H9 (cell line): ENCODE results near the gene NCKAP5L. TPM values are rescaled to one million over a fixed set of nuclear protein-coding genes. Genes with fewer than 3 reads are reported as not detected.
A peak's percentile ranks its signal among the peaks of the same experiment; 100 is the strongest.

Experiments used
- DNase-seq: peaks from one replicate; pipeline ENCODE4 v3.0.0-alpha.2; 2017
- H2AFZ ChIP-seq: one replicate; pipeline ENCODE4 v1.6.1; 2013; ENCODE audit warnings: mild to moderate bottlenecking, low read length, control low read depth, moderate library complexity
- H2AK5ac ChIP-seq: 2 replicates; pipeline ENCODE4 v1.6.1; 2013; ENCODE audit warnings: low read length, control low read depth, mixed read lengths; ENCODE audit not compliant: insufficient read length
- H2BK120ac ChIP-seq: one replicate; pipeline ENCODE4 v1.6.1; 2013; ENCODE audit warnings: low read depth, mild to moderate bottlenecking, low read length, control low read depth, inconsistent platforms; ENCODE audit not compliant: poor library complexity, severe bottlenecking
- H2BK12ac ChIP-seq: 2 replicates; pipeline ENCODE4 v1.6.1; 2013; ENCODE audit warnings: low read length, control low read depth, mixed read lengths, low read depth; ENCODE audit not compliant: insufficient read length
- H2BK15ac ChIP-seq: 2 replicates; pipeline ENCODE4 v1.6.1; 2013; ENCODE audit warnings: low read depth, low read length, control low read depth
- H2BK20ac ChIP-seq: one replicate; pipeline ENCODE4 v1.6.1; 2013; ENCODE audit warnings: low read depth, mild to moderate bottlenecking, low read length, control low read depth, inconsistent platforms; ENCODE audit not compliant: poor library complexity, severe bottlenecking
- H2BK5ac ChIP-seq: 2 replicates; pipeline ENCODE4 v1.6.1; 2013; ENCODE audit warnings: low read length, control low read depth, mixed read lengths; ENCODE audit not compliant: insufficient read length
- H3K14ac ChIP-seq: 2 replicates; pipeline ENCODE4 v1.6.1; 2013; ENCODE audit warnings: low read length, control low read depth; ENCODE audit not compliant: insufficient read depth
- H3K18ac ChIP-seq: 2 replicates; pipeline ENCODE4 v1.6.1; 2013; ENCODE audit warnings: low read depth, mild to moderate bottlenecking, mixed read lengths, low read length, control low read depth; ENCODE audit not compliant: insufficient read length
- H3K23ac ChIP-seq: 2 replicates; pipeline ENCODE4 v1.6.1; 2013; ENCODE audit warnings: low read length, control low read depth, mixed read lengths, low read depth; ENCODE audit not compliant: insufficient read length
- H3K23me2 ChIP-seq: 2 replicates; pipeline ENCODE4 v1.6.1; 2013; ENCODE audit warnings: low read depth, mild to moderate bottlenecking, mixed read lengths, low read length, control low read depth; ENCODE audit not compliant: insufficient read length, poor library complexity, severe bottlenecking
- H3K27ac ChIP-seq: 2 replicates; pipeline ENCODE4 v1.5.1; 2013; ENCODE audit warnings: low read length, control low read depth, mixed read lengths, low read depth; ENCODE audit not compliant: insufficient read length
- H3K27me3 ChIP-seq: 2 replicates; pipeline ENCODE4 v1.6.1; 2013; ENCODE audit warnings: low read length, control low read depth, inconsistent platforms; ENCODE audit not compliant: insufficient read depth
- H3K4ac ChIP-seq: 2 replicates; pipeline ENCODE4 v1.6.1; 2013; ENCODE audit warnings: low read depth, mild to moderate bottlenecking, control low read depth, inconsistent platforms, low read length, moderate library complexity
- H3K4me1 ChIP-seq: 2 replicates; pipeline ENCODE4 v1.6.1; 2013; ENCODE audit warnings: low read length, control low read depth, inconsistent platforms; ENCODE audit not compliant: insufficient read depth
- H3K4me2 ChIP-seq: 2 replicates; pipeline ENCODE4 v1.6.1; 2013; ENCODE audit warnings: low read length, control low read depth, mixed read lengths; ENCODE audit not compliant: insufficient read length, insufficient read depth
- H3K56ac ChIP-seq: 2 replicates; pipeline ENCODE4 v1.6.1; 2013; ENCODE audit warnings: low read depth, mild to moderate bottlenecking, mixed read lengths, low read length, control low read depth; ENCODE audit not compliant: insufficient read length
- H3K79me1 ChIP-seq: 2 replicates; pipeline ENCODE4 v1.6.1; 2013; ENCODE audit warnings: low read depth, mild to moderate bottlenecking, moderate library complexity, low read length, control low read depth, inconsistent platforms; ENCODE audit not compliant: insufficient read depth, poor library complexity, severe bottlenecking
- H3K79me2 ChIP-seq: 2 replicates; pipeline ENCODE4 v1.6.1; 2013; ENCODE audit warnings: low read length, control low read depth, inconsistent platforms; ENCODE audit not compliant: insufficient read depth
- H3K9ac ChIP-seq: 2 replicates; pipeline ENCODE4 v1.6.1; 2013; ENCODE audit warnings: low read length, control low read depth, mixed read lengths; ENCODE audit not compliant: insufficient read length; ENCODE audit errors: extremely low read depth
- H3K9me3 ChIP-seq: one replicate; pipeline ENCODE4 v1.6.1; 2013; ENCODE audit warnings: low read depth, low read length, inconsistent platforms; ENCODE audit not compliant: control insufficient read depth
- H3T11ph ChIP-seq: one replicate; pipeline ENCODE4 v1.6.1; 2013; ENCODE audit warnings: mild to moderate bottlenecking, low read length, control low read depth, inconsistent platforms
- H4K20me1 ChIP-seq: one replicate; pipeline ENCODE4 v1.6.1; 2013; ENCODE audit not compliant: control insufficient read depth, insufficient read length, insufficient read depth
- H4K5ac ChIP-seq: 2 replicates; pipeline ENCODE4 v1.6.1; 2013; ENCODE audit warnings: low read depth, mild to moderate bottlenecking, mixed read lengths, low read length, control low read depth; ENCODE audit not compliant: insufficient read length
- H4K8ac ChIP-seq: replicated peaks from 2 replicates; pipeline ENCODE4 v1.6.1; 2013; ENCODE audit warnings: low read length, control low read depth, mixed read lengths, low read depth; ENCODE audit not compliant: insufficient read length
- H4K91ac ChIP-seq: 2 replicates; pipeline ENCODE4 v1.6.1; 2013; ENCODE audit warnings: low read depth, mild to moderate bottlenecking, moderate library complexity, mixed read lengths, low read length, control low read depth; ENCODE audit not compliant: insufficient read length
- H3K27ac Mint-ChIP-seq, 3 experiments: 2 replicates in 2 of 3; 3 replicates in 1 of 3; pipeline ENCODE4 v1.8.0; 2020 to 2021; ENCODE audit warnings: mixed read lengths in 3 of 3, mild to moderate bottlenecking in 1 of 3, moderate library complexity in 1 of 3
- H3K27me3 Mint-ChIP-seq: 2 replicates; pipeline ENCODE4 v1.8.0; 2021; ENCODE audit warnings: low read depth, mild to moderate bottlenecking, moderate library complexity, mixed read lengths
- H3K36me3 Mint-ChIP-seq, 3 experiments: 2 replicates in 2 of 3; 3 replicates in 1 of 3; pipeline ENCODE4 v1.8.0; 2020 to 2021; ENCODE audit warnings: low read depth in 3 of 3, mixed read lengths in 3 of 3; ENCODE audit not compliant: insufficient read depth in 1 of 3
- H3K4me1 Mint-ChIP-seq, 2 experiments: 2 replicates each; pipeline ENCODE4 v1.8.0; 2020; ENCODE audit warnings: mixed read lengths in 2 of 2
- H3K4me3 Mint-ChIP-seq, 2 experiments: 2 replicates in 1 of 2; 3 replicates in 1 of 2; pipeline ENCODE4 v1.8.0; 2020 to 2021; ENCODE audit warnings: mild to moderate bottlenecking in 2 of 2, mixed read lengths in 2 of 2, moderate library complexity in 1 of 2
- H3K9me3 Mint-ChIP-seq, 2 experiments: 2 replicates in 1 of 2; 3 replicates in 1 of 2; pipeline ENCODE4 v1.8.0; 2020; ENCODE audit warnings: mild to moderate bottlenecking in 2 of 2, mixed read lengths in 2 of 2, moderate library complexity in 1 of 2
- WGBS: extraction: QIAGEN DNeasy Blood & Tissue Kit; methylation state at CpG from one replicate; pipeline ENCODE4 v1.1.7; 2013; ENCODE audit warnings: missing lambda C conversion rate, low lambda C conversion rate, mixed read lengths; ENCODE audit not compliant: insufficient read length; ENCODE audit errors: extremely low coverage; 5-methylcytosine and 5-hydroxymethylcytosine counted together
- total RNA-seq: library from RNA; stranded (reverse); gene quantifications from 2 replicates; pipeline ENCODE4 v1.2.1, GENCODE V29; 2021
- TF ChIP-seq, protein P1 (sequence below): fragments of 200-600 bp; sonication (generic); conservative IDR thresholded peaks from 3 replicates; pipeline ENCODE4 v1.8.0; 2021; ENCODE audit warnings: antibody characterized with exemption, mild to moderate bottlenecking

Gene NCKAP5L
- total RNA-seq, 1 experiment from 2014 or later: 27.7 TPM

DNA sequence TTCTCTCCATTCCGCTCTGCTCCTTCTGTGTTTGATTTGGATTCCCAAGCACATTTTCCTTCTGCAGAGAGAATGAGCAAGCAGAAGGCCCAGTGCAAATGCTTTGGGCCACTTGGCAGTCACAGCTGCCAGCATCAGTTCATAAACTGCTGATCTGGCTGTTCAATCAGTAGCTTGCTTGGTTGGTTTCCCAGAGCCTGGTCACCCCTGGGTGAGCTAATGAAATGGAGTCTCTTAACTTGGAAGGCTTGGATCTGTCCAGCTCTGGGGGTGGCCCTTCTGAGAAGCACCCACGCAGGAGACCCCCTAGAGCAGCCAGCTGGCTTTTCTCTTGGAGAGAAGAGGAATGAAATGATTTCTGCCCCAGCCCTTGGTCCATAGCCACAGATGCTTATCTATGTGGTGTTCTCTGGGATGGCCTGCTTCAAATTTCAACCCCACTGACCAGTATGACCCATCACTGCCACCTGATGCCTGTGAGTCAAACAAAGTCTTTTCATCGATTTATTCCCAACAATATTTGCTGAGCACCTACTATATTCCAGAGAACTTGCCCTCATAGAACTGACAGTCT lies 45.2 kb upstream of the NCKAP5L start:
- H2AK5ac ChIP-seq: no peak overlapping the region
- no peaks in the 10 kb centered on the region for H3K79me2 ChIP-seq
- no peak overlapping the region for H2BK5ac ChIP-seq
- no peak overlapping the region for H3K18ac ChIP-seq
- Mint-ChIP-seq H3K4me1 (peaks cover 0 to 2% of the 10 kb centered on the region in 2 experiments; a peak in 1 of 4 replicates), H3K27me3 (peaks cover 2% of the 10 kb centered on the region), H3K9me3 (peaks cover 7 to 8% of the 10 kb centered on the region in 2 experiments), H3K4me3 (no peak overlapping the region), H3K36me3 (peaks cover 0 to under 1% (median 0%) of the 10 kb centered on the region in 3 experiments; a peak in 2 of 7 replicates), H3K27ac (no peak overlapping the region)
- DNase-seq: peak; percentile 9
- no peak overlapping the region for H3K14ac ChIP-seq
- H3K79me1 ChIP-seq: no peaks in the 10 kb centered on the region
- H3K23me2 ChIP-seq: no peaks in the 10 kb centered on the region
- H4K91ac ChIP-seq: no peak overlapping the region
- TF ChIP-seq, protein P1, sequence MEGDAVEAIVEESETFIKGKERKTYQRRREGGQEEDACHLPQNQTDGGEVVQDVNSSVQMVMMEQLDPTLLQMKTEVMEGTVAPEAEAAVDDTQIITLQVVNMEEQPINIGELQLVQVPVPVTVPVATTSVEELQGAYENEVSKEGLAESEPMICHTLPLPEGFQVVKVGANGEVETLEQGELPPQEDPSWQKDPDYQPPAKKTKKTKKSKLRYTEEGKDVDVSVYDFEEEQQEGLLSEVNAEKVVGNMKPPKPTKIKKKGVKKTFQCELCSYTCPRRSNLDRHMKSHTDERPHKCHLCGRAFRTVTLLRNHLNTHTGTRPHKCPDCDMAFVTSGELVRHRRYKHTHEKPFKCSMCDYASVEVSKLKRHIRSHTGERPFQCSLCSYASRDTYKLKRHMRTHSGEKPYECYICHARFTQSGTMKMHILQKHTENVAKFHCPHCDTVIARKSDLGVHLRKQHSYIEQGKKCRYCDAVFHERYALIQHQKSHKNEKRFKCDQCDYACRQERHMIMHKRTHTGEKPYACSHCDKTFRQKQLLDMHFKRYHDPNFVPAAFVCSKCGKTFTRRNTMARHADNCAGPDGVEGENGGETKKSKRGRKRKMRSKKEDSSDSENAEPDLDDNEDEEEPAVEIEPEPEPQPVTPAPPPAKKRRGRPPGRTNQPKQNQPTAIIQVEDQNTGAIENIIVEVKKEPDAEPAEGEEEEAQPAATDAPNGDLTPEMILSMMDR: no peak
- no CpG with 5 or more reads among the region's 3 CpGs for WGBS
- no peak overlapping the region for H2BK20ac ChIP-seq
- no peak overlapping the region for H3K4me2 ChIP-seq
- H3K56ac ChIP-seq: no peak overlapping the region
- no peak overlapping the region for H3T11ph ChIP-seq
- no peak overlapping the region for H2BK15ac ChIP-seq
- no peak overlapping the region for H2BK12ac ChIP-seq
- no peak overlapping the region for H2AFZ ChIP-seq
- no peaks in the 10 kb centered on the region; the same call in 1 of the 2 replicates for H3K27me3 ChIP-seq
- no peak overlapping the region for H3K4ac ChIP-seq
- H3K9ac ChIP-seq: no peak overlapping the region
- H3K4me1 ChIP-seq: no peaks in the 10 kb centered on the region
- H2BK120ac ChIP-seq: no peak overlapping the region
- no peak overlapping the region for H4K8ac ChIP-seq
- no peaks in the 10 kb centered on the region for H3K9me3 ChIP-seq
- no peak overlapping the region for H3K27ac ChIP-seq
- H4K5ac ChIP-seq: no peak overlapping the region
- H3K23ac ChIP-seq: no peak overlapping the region
- no peaks in the 10 kb centered on the region for H4K20me1 ChIP-seq
